H1 (cell line): Measurements from ENCODE around the gene PKP1. TPM values are rescaled to one million over a fixed set of nuclear protein-coding genes. Genes with fewer than 3 reads are reported as not detected.

ENCODE experiments used
- CTCF ChIA-PET: fragments of 300-600 bp; sonication (Branson Sonifier 250); formaldehyde crosslinking; loops from one replicate; lab custom pipeline; 2021; ENCODE audit not compliant: partially characterized antibody; lab: Charles Lee
- POLR2A ChIA-PET: fragments of 300-600 bp; sonication (Branson Sonifier 250); formaldehyde crosslinking; loops from one replicate; lab custom pipeline; 2021; ENCODE audit warnings: inconsistent platforms; ENCODE audit not compliant: partially characterized antibody; lab: Charles Lee
- DNase-seq, 2 experiments: peaks; one replicate each; pipeline versions ENCODE4 v3.0.0 to v3.0.0-alpha.2; 2010 to 2022; ENCODE audit warnings: low spot score in 2 of 2, low read depth in 1 of 2, mixed read lengths in 1 of 2
- FAIRE-seq: peaks from 2 replicates; lab custom pipeline; 2011; peaks lifted over from hg19 to GRCh38; lab: Jason Lieb, UNC
- H2AFZ ChIP-seq: 2 replicates; pipeline ENCODE4 v1.8.1; 2012; ENCODE audit warnings: low read length, inconsistent platforms
- H2AK5ac ChIP-seq: 2 replicates; pipeline ENCODE4 v1.6.1; 2013; ENCODE audit warnings: low read depth, low read length
- H2BK120ac ChIP-seq: replicated peaks from 2 replicates; pipeline ENCODE3; 2013; ENCODE audit warnings: low read depth, low read length, inconsistent platforms
- H2BK12ac ChIP-seq: 2 replicates; pipeline ENCODE4 v1.6.1; 2013; ENCODE audit warnings: low read depth, low read length
- H2BK15ac ChIP-seq: 2 replicates; pipeline ENCODE4 v1.6.1; 2013; ENCODE audit warnings: low read length
- H2BK20ac ChIP-seq: 2 replicates; pipeline ENCODE4 v1.6.1; 2013; ENCODE audit warnings: low read length
- H2BK5ac ChIP-seq: 2 replicates; pipeline ENCODE4 v1.6.1; 2013; ENCODE audit warnings: low read depth, low read length
- H3K14ac ChIP-seq: 2 replicates; pipeline ENCODE4 v1.6.1; 2013; ENCODE audit warnings: inconsistent platforms; ENCODE audit not compliant: insufficient read length
- H3K18ac ChIP-seq: 2 replicates; pipeline ENCODE4 v1.6.1; 2013; ENCODE audit warnings: low read length; ENCODE audit errors: extremely low read depth
- H3K23ac ChIP-seq: 2 replicates; pipeline ENCODE4 v1.6.1; 2013; ENCODE audit warnings: inconsistent platforms; ENCODE audit not compliant: insufficient read length
- H3K23me2 ChIP-seq: 2 replicates; pipeline ENCODE4 v1.6.1; 2013; ENCODE audit warnings: low read depth, low read length
- H3K27ac ChIP-seq: 2 replicates; pipeline ENCODE4 v1.6.1; 2011; ENCODE audit warnings: low read depth, low read length, inconsistent platforms
- H3K27me3 ChIP-seq, 4 experiments: replicated peaks in 1 of 4; 1 replicate in 1 of 4; 2 replicates in 3 of 4; pipeline versions ENCODE4 v1.6.1 to v1.8.1; 2011 to 2013; ENCODE audit warnings: low read length in 3 of 4, mild to moderate bottlenecking in 3 of 4, inconsistent platforms in 2 of 4, mixed read lengths in 2 of 4, moderate library complexity in 1 of 4; ENCODE audit not compliant: control insufficient read depth in 3 of 4, insufficient read depth in 3 of 4; ENCODE audit errors: extremely low read depth in 1 of 4
- H3K36me3 ChIP-seq, 4 experiments: 2 replicates each; pipeline versions ENCODE4 v1.6.1 to v1.8.1; 2011 to 2013; ENCODE audit warnings: mild to moderate bottlenecking in 4 of 4, low read length in 3 of 4, moderate library complexity in 2 of 4, control low read depth in 1 of 4, inconsistent platforms in 1 of 4; ENCODE audit not compliant: insufficient read depth in 4 of 4, control insufficient read depth in 2 of 4
- H3K4ac ChIP-seq: replicated peaks from 2 replicates; pipeline ENCODE3; 2013; ENCODE audit warnings: low read length, low read depth, mixed read lengths, inconsistent platforms; ENCODE audit not compliant: insufficient read length
- H3K4me1 ChIP-seq, 4 experiments: replicated peaks in 1 of 4; 1 replicate in 1 of 4; 2 replicates in 3 of 4; pipeline versions ENCODE4 v1.6.1 to v1.8.1; 2011 to 2013; ENCODE audit warnings: low read length in 3 of 4, inconsistent platforms in 2 of 4, mixed read lengths in 1 of 4; ENCODE audit not compliant: insufficient read depth in 4 of 4, control insufficient read depth in 3 of 4
- H3K4me2 ChIP-seq, 2 experiments: 2 replicates each; pipeline versions ENCODE4 v1.6.1 to v1.8.1; 2011 to 2013; ENCODE audit warnings: low read depth in 2 of 2, low read length in 2 of 2, control low read depth in 1 of 2, inconsistent platforms in 1 of 2, mild to moderate bottlenecking in 1 of 2; ENCODE audit not compliant: insufficient read depth in 1 of 2
- H3K4me3 ChIP-seq, 4 experiments: fragments of 200-600, 300-600 bp in 1 of 4; sonication (generic), shearing (Covaris generic), sonication (Bioruptor Twin) in 1 of 4; 2 replicates each; pipeline versions ENCODE4 v1.5.1 to v1.8.1; 2011 to 2016; ENCODE audit warnings: low read length in 4 of 4, low read depth in 3 of 4, control low read depth in 2 of 4, inconsistent platforms in 2 of 4, mild to moderate bottlenecking in 2 of 4, mixed read lengths in 1 of 4, moderate library complexity in 1 of 4; ENCODE audit not compliant: insufficient read depth in 2 of 4; ENCODE audit errors: extremely low read depth in 1 of 4
- H3K56ac ChIP-seq: replicated peaks from 2 replicates; pipeline ENCODE3; 2013; ENCODE audit warnings: low read depth, mild to moderate bottlenecking, mixed read lengths, low read length, inconsistent platforms; ENCODE audit not compliant: insufficient read length
- H3K79me1 ChIP-seq: 2 replicates; pipeline ENCODE4 v1.6.1; 2013; ENCODE audit warnings: low read depth, low read length, control low read depth
- H3K79me2 ChIP-seq, 2 experiments: 2 replicates each; pipeline versions ENCODE4 v1.6.1 to v1.8.1; 2012 to 2013; ENCODE audit warnings: low read length in 2 of 2, mild to moderate bottlenecking in 2 of 2, inconsistent platforms in 1 of 2; ENCODE audit not compliant: insufficient read depth in 2 of 2, control insufficient read depth in 1 of 2
- H3K9ac ChIP-seq, 4 experiments: replicated peaks in 1 of 4; 1 replicate in 1 of 4; 2 replicates in 3 of 4; pipeline versions ENCODE4 v1.6.1 to v1.8.1; 2011 to 2013; ENCODE audit warnings: low read depth in 3 of 4, low read length in 3 of 4, control low read depth in 2 of 4, mild to moderate bottlenecking in 2 of 4, moderate library complexity in 2 of 4, inconsistent platforms in 1 of 4; ENCODE audit errors: extremely low read depth in 1 of 4
- H3K9me3 ChIP-seq, 2 experiments: 2 replicates each; pipeline versions ENCODE4 v1.6.1 to v1.8.1; 2012 to 2013; ENCODE audit warnings: mild to moderate bottlenecking in 2 of 2, moderate library complexity in 2 of 2, control low read depth in 1 of 2, inconsistent platforms in 1 of 2, low read depth in 1 of 2, low read length in 1 of 2, mixed read lengths in 1 of 2; ENCODE audit not compliant: insufficient read depth in 2 of 2
- H4K20me1 ChIP-seq, 2 experiments: replicated peaks in 1 of 2; 2 replicates each; pipeline versions ENCODE3 to v1.8.1; 2011 to 2013; ENCODE audit warnings: inconsistent platforms in 2 of 2, low read length in 2 of 2, mild to moderate bottlenecking in 1 of 2; ENCODE audit not compliant: insufficient read depth in 2 of 2, control insufficient read depth in 1 of 2
- H4K5ac ChIP-seq: 2 replicates; pipeline ENCODE4 v1.6.1; 2013; ENCODE audit warnings: low read length, low read depth, mixed read lengths, inconsistent platforms; ENCODE audit not compliant: insufficient read length
- H4K8ac ChIP-seq: 2 replicates; pipeline ENCODE4 v1.8.0; 2013; ENCODE audit warnings: mild to moderate bottlenecking, moderate library complexity, low read length, inconsistent platforms; ENCODE audit not compliant: insufficient read depth; ENCODE audit errors: extremely low read depth
- H4K91ac ChIP-seq: replicated peaks from 2 replicates; pipeline ENCODE3; 2013; ENCODE audit warnings: low read length, mixed read lengths, inconsistent platforms; ENCODE audit not compliant: insufficient read length
- BACH1 ChIP-seq: IDR thresholded peaks from 2 replicates; pipeline ENCODE4 v1.6.1; 2012; ENCODE audit warnings: low read length, improper control_type of control experiment
- BRCA1 ChIP-seq: IDR thresholded peaks from 2 replicates; pipeline ENCODE4 v1.6.1; 2012; ENCODE audit warnings: low read depth, low read length, improper control_type of control experiment
- GTF2F1 ChIP-seq: IDR thresholded peaks from 2 replicates; pipeline ENCODE4 v1.6.1; 2012; ENCODE audit warnings: low read depth, low read length, improper control_type of control experiment, borderline replicate concordance
- HDAC6 ChIP-seq: IDR thresholded peaks from one replicate; pipeline ENCODE4 v1.7.1; 2012; ENCODE audit warnings: low read depth, mild to moderate bottlenecking, inconsistent platforms, low read length, moderate library complexity
- JUN ChIP-seq: IDR thresholded peaks from 2 replicates; pipeline ENCODE4 v1.6.1; 2011; ENCODE audit warnings: low read depth, mild to moderate bottlenecking, improper control_type of control experiment, low read length
- POU5F1 ChIP-seq: IDR thresholded peaks from 2 replicates; pipeline ENCODE4 v1.6.1; 2011; ENCODE audit warnings: low read depth, mild to moderate bottlenecking, low read length, moderate library complexity
- SAP30 ChIP-seq: fragments of 300-600 bp; sonication (generic); IDR thresholded peaks from 2 replicates; pipeline ENCODE4 v1.7.1; 2012; ENCODE audit warnings: low read length, moderate library complexity, mild to moderate bottlenecking, inconsistent platforms; ENCODE audit not compliant: insufficient read depth, insufficient replicate concordance
- SP2 ChIP-seq: IDR thresholded peaks from 2 replicates; pipeline ENCODE4 v1.6.1; 2012; ENCODE audit warnings: mild to moderate bottlenecking, low read length, inconsistent platforms
- SRF ChIP-seq: IDR thresholded peaks from 2 replicates; pipeline ENCODE4 v1.6.1; 2011; ENCODE audit warnings: mild to moderate bottlenecking, low read depth, low read length, moderate library complexity
- WGBS, 2 experiments: shearing (Covaris generic) in 1 of 2; methylation state at CpG; one replicate each; pipeline versions ENCODE4 v1.1.6 to v1.1.7; 2013 to 2015; ENCODE audit warnings: low lambda C conversion rate in 2 of 2, mixed read lengths in 2 of 2, inconsistent platforms in 1 of 2, low coverage in 1 of 2, missing lambda C conversion rate in 1 of 2; ENCODE audit not compliant: insufficient replicate concordance in 2 of 2, insufficient coverage in 1 of 2, insufficient read length in 1 of 2; ENCODE audit errors: extremely low coverage in 1 of 2, missing lambda C conversion rate in 1 of 2; 5-methylcytosine and 5-hydroxymethylcytosine counted together
- polyA plus RNA-seq, 7 experiments: library from polyadenylated mRNA; depleted of rRNA in 3 of 7; stranded (reverse) in 5 of 7; unstranded in 2 of 7; fragments of >200 nt in 5 of 7; fragments of 200-250 nt in 2 of 7; gene quantifications; 1 replicate in 5 of 7; 2 replicates in 1 of 7; 4 replicates in 1 of 7; pipeline versions ENCODE4 v1.2.1 to v1.2.3, GENCODE V29; 2011 to 2013; ENCODE audit warnings: missing spikeins in 2 of 7, mixed read lengths in 2 of 7
- total RNA-seq: library from RNA; stranded (reverse); fragmentation: NEBNext Ultra II Directional; extraction: Animal tissue kit (Norgen Biotek cat#: 25700); gene quantifications from 2 replicates; pipeline ENCODE4 v1.2.1, GENCODE V29; 2021

PKP1 gene
- total and polyA plus RNA-seq, 2 of the 8 experiments (the other 6 are each of a cell fraction or from before 2014, with no cell fraction given): 0.21 to 0.95 TPM

DNA sequence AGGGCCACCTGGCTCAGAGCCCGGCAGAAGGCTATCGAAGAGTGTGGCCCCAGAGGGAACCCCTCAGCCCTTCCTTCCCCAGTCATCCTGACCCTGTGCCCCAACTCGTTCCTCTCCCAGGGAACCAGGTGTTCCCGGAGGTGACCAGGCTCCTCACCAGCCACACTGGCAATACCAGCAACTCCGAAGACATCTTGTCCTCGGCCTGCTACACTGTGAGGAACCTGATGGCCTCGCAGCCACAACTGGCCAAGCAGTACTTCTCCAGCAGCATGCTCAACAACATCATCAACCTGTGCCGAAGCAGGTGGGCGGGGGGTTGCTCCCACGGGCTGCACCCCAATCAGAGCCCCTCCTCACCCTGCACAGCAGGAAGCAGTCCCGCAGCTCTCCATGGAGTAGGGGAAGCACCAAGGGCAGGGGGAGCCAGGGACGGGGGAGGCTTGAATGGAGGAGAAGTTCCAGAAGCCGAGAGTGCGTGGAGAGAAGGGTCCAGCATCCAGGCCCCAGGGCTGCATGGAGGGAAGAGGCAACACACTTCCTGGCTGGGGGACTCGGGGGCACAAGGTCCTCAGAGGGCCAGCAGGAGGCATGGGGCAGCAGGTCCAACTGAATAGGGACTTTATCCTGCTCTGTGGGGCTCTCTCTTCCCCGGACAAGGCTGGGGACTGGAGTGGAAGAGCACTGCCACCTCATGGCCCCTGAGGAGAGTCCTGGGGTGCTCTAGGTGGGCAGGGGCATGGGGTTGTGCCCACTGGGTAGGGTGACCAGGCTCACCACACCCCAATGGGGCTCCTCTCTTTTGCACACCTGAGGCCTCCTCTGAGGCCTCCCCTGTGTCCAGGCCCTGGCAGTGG lies 41.7 kb downstream of the PKP1 start:
- CTCF ChIA-PET: interaction anchor here (0.6 to 3.0 kb wide), 8 partner anchors 8 to 187 kb away, joined by 3 to 18 read pairs (median 5); no protein-coding TSS in a partner anchor
- Histone ChIP-seq H3K9me3 (no peaks in the 10 kb centered on the region), H3K9ac (no peak overlapping the region), H2BK120ac (no peak overlapping the region), H3K27ac (no peak overlapping the region), H3K4ac (no peak overlapping the region), H4K91ac (no peak overlapping the region), H3K36me3 (no peaks in the 10 kb centered on the region), H4K20me1 (no peaks in the 10 kb centered on the region), H3K23me2 (no peaks in the 10 kb centered on the region), H3K56ac (no peak overlapping the region), H3K79me2 (no peaks in the 10 kb centered on the region), H3K4me1 (no peaks in the 10 kb centered on the region; a peak in 1 of 7 replicates), H4K5ac (no peak overlapping the region), H3K23ac (no peak overlapping the region), H3K4me2 (no peak overlapping the region), H2BK5ac (no peak overlapping the region), H3K4me3 (no peak overlapping the region), H2BK20ac (no peak overlapping the region), H2BK15ac (no peak overlapping the region), H3K18ac (no peak overlapping the region), H2AFZ (no peak overlapping the region), H2AK5ac (no peak overlapping the region), H3K14ac (no peak overlapping the region), H3K27me3 (no peaks in the 10 kb centered on the region; a peak in 1 of 7 replicates), H2BK12ac (no peak overlapping the region), H3K79me1 (no peaks in the 10 kb centered on the region), H4K8ac (no peak overlapping the region)
- TF ChIP-seq BRCA1: no peak
- TF ChIP-seq SRF: no peak
- TF ChIP-seq POU5F1: no peak
- no peak for TF ChIP-seq HDAC6
- TF ChIP-seq SP2: no peak
- no peak for TF ChIP-seq SAP30
- no peak for TF ChIP-seq BACH1
- no peak for TF ChIP-seq GTF2F1
- no peak for TF ChIP-seq JUN
- FAIRE-seq (no peak), DNase-seq (no peak)
- POLR2A ChIA-PET: interaction anchor here (1.5 kb wide), 1 partner anchor 61 kb away, joined by 4 read pairs; no protein-coding TSS in a partner anchor
- 75% methylated on average over 13 of the region's 16 CpGs; no CpG with 5 or more reads in 1 of the 2 experiments for WGBS, 2 experiments
